Esophagus muscularis mucosa (tissue), 4 donors: ENCODE results near the gene TMCC3. TPM values are rescaled to one million over a fixed set of nuclear protein-coding genes. Genes with fewer than 3 reads are reported as not detected.

Source experiments
- DNase-seq: peaks from one replicate; pipeline ENCODE4 v3.0.0-alpha.2; 2017; ENCODE audit errors: extremely low spot score
- H3K27ac ChIP-seq, 4 donors: fragments of 200-600 bp; sonication (generic); replicated peaks in 1 of 4; 1 replicate in 3 of 4; 2 replicates in 1 of 4; pipeline ENCODE4 v1.5.1; 2016 to 2019; ENCODE audit warnings: mild to moderate bottlenecking in 1 of 4
- H3K27me3 ChIP-seq, 4 donors: fragments of 200-600 bp; sonication (generic); one replicate each; pipeline versions ENCODE4 v1.5.1 to v1.6.0; 2016 to 2019
- H3K36me3 ChIP-seq, 4 donors: fragments of 200-600 bp; sonication (generic); one replicate each; pipeline ENCODE4 v1.5.1; 2016 to 2019
- H3K4me1 ChIP-seq, 4 donors: fragments of 200-600 bp; sonication (generic); one replicate each; pipeline ENCODE4 v1.5.1; 2016 to 2019
- H3K4me3 ChIP-seq, 4 donors: fragments of 200-600 bp; sonication (generic); 1 replicate in 2 of 4; 2 replicates in 2 of 4; pipeline ENCODE4 v1.5.1; 2016 to 2019; ENCODE audit warnings: mild to moderate bottlenecking in 4 of 4, moderate library complexity in 1 of 4
- H3K9me3 ChIP-seq, 4 donors: fragments of 200-600 bp; sonication (generic); 1 replicate in 3 of 4; 2 replicates in 1 of 4; pipeline ENCODE4 v1.5.1; 2016 to 2019
- EP300 ChIP-seq: sonication (generic); formaldehyde crosslinking; IDR thresholded peaks from one replicate; pipeline ENCODE4 v1.6.1; 2017; ENCODE audit warnings: antibody characterized with exemption
- POLR2A ChIP-seq: fragments of 450-650 bp; IDR thresholded peaks from one replicate; pipeline ENCODE4 v1.6.1; 2017; ENCODE audit warnings: antibody characterized with exemption, moderate library complexity, mild to moderate bottlenecking, low read depth
- POLR2AphosphoS5 ChIP-seq, 2 donors: sonication (generic); formaldehyde crosslinking; IDR thresholded peaks; one replicate each; pipeline ENCODE4 v1.6.1; 2017; ENCODE audit warnings: antibody characterized with exemption in 2 of 2
- WGBS: methylation state at CpG from one replicate; pipeline ENCODE4 v1.1.5; 2018; 5-methylcytosine and 5-hydroxymethylcytosine counted together
- intact Hi-C: fragments of 100-400 bp; cut with DNase I; formaldehyde crosslinking; loops from one replicate; pipeline ENCODE4 v1.15.1; 2023
- total RNA-seq, 4 donors: library from RNA; depleted of rRNA; stranded (reverse); fragments of >200 nt; gene quantifications; one replicate each; pipeline versions ENCODE4 v1.1.0 to v1.2.1, GENCODE V29; 2016
- TF ChIP-seq, protein P1 (sequence below), 3 experiments: fragments of 200-600 bp in 2 of 3; fragments of 450-650 bp in 1 of 3; sonication (generic) in 2 of 3; IDR thresholded peaks; one replicate each; pipeline ENCODE4 v1.5.1; 2017 to 2019; ENCODE audit warnings: antibody characterized with exemption in 3 of 3, mild to moderate bottlenecking in 2 of 3, moderate library complexity in 1 of 3

The TMCC3 gene
- total RNA-seq, result 10 to 100 TPM; 17.0 to 30.5 (median 19.5) TPM

- no peaks in the 10 kb centered on the region for H3K36me3 ChIP-seq
- 2% methylated on average over 29 of the region's 82 CpGs for WGBS
- no peak for DNase-seq
- H3K27me3 ChIP-seq, result no peaks in the 10 kb centered on the region
- no peaks in the 10 kb centered on the region for H3K9me3 ChIP-seq
- TF ChIP-seq, protein P1, sequence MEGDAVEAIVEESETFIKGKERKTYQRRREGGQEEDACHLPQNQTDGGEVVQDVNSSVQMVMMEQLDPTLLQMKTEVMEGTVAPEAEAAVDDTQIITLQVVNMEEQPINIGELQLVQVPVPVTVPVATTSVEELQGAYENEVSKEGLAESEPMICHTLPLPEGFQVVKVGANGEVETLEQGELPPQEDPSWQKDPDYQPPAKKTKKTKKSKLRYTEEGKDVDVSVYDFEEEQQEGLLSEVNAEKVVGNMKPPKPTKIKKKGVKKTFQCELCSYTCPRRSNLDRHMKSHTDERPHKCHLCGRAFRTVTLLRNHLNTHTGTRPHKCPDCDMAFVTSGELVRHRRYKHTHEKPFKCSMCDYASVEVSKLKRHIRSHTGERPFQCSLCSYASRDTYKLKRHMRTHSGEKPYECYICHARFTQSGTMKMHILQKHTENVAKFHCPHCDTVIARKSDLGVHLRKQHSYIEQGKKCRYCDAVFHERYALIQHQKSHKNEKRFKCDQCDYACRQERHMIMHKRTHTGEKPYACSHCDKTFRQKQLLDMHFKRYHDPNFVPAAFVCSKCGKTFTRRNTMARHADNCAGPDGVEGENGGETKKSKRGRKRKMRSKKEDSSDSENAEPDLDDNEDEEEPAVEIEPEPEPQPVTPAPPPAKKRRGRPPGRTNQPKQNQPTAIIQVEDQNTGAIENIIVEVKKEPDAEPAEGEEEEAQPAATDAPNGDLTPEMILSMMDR (IDR thresholded peaks at IDR 0.05), result peak in 1 of 3 experiments; percentile 4
- TF ChIP-seq EP300 (no peak), POLR2AphosphoS5 (IDR thresholded peaks at IDR 0.05) (peak; percentile 28 to 54), POLR2A (no peak)
- intact Hi-C loops, result loop anchor here (10.0 kb wide), 1 partner anchor 114 kb away; no protein-coding TSS in a partner anchor
- peak within 1 kb of the TSS; percentile 64 to 91 (median 74) for H3K4me3 ChIP-seq
- peak within 1 kb of the TSS; percentile 75 to 81 (median 78) for H3K27ac ChIP-seq
- peaks cover 6 to 46% (median 37%) of the 10 kb centered on the region in 4 donors for H3K4me1 ChIP-seq
These were observed at the start of gene TMCC3 for GRCh38 chr12:94650143-94651056. Gene TMCC3, minus strand, starts transcription at chr12:94650557. Its CDS starts 127 bp downstream, at chr12:94650430.

GRCh38 chr12:94699801-94700200 lies 49.4 kb upstream of the TMCC3 start:
- no peaks in the 10 kb centered on the region for H3K27me3 ChIP-seq
- H3K27ac ChIP-seq, result no peak overlapping the region
- WGBS, result 92% methylated on average over 1 of the region's 1 CpG
- no peak overlapping the region for H3K4me3 ChIP-seq
- no peak for TF ChIP-seq EP300
- TF ChIP-seq POLR2AphosphoS5 (IDR thresholded peaks at IDR 0.05), result no peak
- TF ChIP-seq POLR2A, result no peak
- TF ChIP-seq, protein P1 (IDR thresholded peaks at IDR 0.05), result no peak
- no peaks in the 10 kb centered on the region for H3K9me3 ChIP-seq
- H3K36me3 ChIP-seq, result no peaks in the 10 kb centered on the region
- intact Hi-C loops, result no loop called here
- peaks cover 3 to 34% (median 27%) of the 10 kb centered on the region in 4 donors for H3K4me1 ChIP-seq
- no peak for DNase-seq

DNA sequence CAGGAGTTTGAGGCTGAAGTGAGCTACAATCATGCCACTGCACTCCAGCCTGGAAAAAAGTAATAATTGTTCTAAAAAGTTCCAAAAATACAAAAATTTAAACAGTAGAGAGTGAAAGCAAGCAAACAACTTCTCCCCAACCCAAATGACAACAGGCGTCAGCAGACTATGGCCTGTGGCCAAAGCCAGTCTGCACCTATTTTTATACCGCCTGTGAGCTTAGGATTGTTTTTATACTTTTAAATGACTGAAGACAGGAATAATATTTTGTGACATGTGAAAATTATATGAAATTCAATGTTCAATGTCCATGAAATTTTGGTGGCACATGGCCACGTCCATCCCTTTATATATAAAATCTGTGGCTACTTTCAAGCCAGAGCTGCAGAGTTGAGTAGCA lies 48.2 kb upstream of the TMCC3 start:
- Histone ChIP-seq H3K4me1 (peaks cover 0 to 22% (median 16%) of the 10 kb centered on the region in 4 donors), H3K27ac (peak overlapping the region in 2 of 4 donors; percentile 8 to 35), H3K4me3 (no peak overlapping the region), H3K27me3 (no peaks in the 10 kb centered on the region), H3K9me3 (no peaks in the 10 kb centered on the region), H3K36me3 (no peaks in the 10 kb centered on the region)
- no peak for DNase-seq
- TF ChIP-seq POLR2AphosphoS5 (IDR thresholded peaks at IDR 0.05), result no peak
- no peak for TF ChIP-seq POLR2A
- TF ChIP-seq, protein P1 (IDR thresholded peaks at IDR 0.05), result no peak
- TF ChIP-seq EP300, result no peak
- intact Hi-C loops, result no loop called here
- 55% methylated on average over 3 of the region's 3 CpGs for WGBS

- H3K27ac ChIP-seq, result no peak overlapping the region
- intact Hi-C loops, result no loop called here
- H3K4me3 ChIP-seq, result no peak overlapping the region
- H3K27me3 ChIP-seq, result no peaks in the 10 kb centered on the region
- H3K4me1 ChIP-seq, result peaks cover 0 to 19% (median 16%) of the 10 kb centered on the region in 4 donors
- DNase-seq, result no peak
- H3K36me3 ChIP-seq, result no peaks in the 10 kb centered on the region
- TF ChIP-seq EP300, result no peak
- TF ChIP-seq, protein P1 (IDR thresholded peaks at IDR 0.05), result no peak
- no peak for TF ChIP-seq POLR2A
- no peak for TF ChIP-seq POLR2AphosphoS5 (IDR thresholded peaks at IDR 0.05)
- H3K9me3 ChIP-seq, result no peaks in the 10 kb centered on the region
These were observed 47.3 kb upstream of the TMCC3 start for GRCh38 chr12:94697631-94698030.
